ENCODE measurements around the gene GTF2A2. TPM values are rescaled to one million over a fixed set of nuclear protein-coding genes. Genes with fewer than 3 reads are reported as not detected.

Gene GTF2A2
- total RNA-seq, 1 donor from 2014 or later, result 152 TPM

DNA sequence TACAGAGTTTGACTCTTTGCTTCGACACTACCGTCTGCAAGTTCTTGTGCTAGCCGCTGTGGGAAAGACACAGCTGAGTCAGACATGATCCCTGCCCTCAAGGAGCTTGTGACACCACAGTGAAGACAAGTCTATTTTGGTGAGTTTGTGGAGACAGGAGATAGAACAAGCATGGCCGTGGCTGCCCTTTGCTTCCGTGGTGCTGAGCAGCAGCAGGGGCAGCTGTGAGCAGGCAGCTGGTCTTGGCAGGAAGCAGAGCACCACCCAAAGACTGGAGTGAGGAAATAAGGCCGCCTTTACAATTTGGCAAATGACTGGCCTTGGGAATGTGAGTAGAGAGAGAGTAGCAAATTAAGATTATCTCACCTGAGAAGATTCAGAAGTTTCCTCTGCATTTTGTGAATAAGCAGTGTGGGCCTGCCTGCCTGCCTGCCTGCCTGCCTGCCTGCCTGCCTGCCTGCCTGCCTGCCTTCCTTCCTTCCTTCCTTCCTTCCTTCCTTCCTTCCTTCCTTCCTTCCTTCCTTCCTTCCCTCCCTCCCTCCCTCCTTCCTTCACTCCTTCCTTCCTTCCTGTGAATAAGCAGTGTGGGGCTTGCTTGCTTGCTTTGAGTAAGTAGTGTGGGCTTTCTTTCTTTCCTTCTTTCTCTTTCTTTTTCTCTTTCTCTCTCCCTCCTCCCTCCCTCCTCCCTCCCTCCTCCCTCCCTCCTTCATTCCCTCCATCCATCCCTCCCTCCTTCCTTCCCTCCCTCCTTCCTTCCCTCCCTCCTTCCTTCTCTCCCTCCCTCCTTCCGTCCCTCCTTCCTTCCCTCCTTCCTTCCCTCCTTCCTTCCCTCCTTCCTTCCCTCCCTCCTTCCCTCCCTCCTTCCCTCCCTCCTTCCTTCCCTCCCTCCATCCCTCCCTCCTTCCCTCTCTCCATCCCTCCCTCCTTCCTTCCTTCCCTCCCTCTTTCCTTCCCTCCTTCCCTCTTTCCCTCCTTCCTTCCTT lies 47.3 kb downstream of the GTF2A2 start:
- no peak overlapping the region for H3K27ac Mint-ChIP-seq (ENCODE audit: unreplicated experiment)
- no peak for FAIRE-seq
- no peak for TF ChIP-seq EZH2 (IDR thresholded peaks at IDR 0.05; ENCODE audit: insufficient read depth, low read length)
- TF ChIP-seq, protein P1, sequence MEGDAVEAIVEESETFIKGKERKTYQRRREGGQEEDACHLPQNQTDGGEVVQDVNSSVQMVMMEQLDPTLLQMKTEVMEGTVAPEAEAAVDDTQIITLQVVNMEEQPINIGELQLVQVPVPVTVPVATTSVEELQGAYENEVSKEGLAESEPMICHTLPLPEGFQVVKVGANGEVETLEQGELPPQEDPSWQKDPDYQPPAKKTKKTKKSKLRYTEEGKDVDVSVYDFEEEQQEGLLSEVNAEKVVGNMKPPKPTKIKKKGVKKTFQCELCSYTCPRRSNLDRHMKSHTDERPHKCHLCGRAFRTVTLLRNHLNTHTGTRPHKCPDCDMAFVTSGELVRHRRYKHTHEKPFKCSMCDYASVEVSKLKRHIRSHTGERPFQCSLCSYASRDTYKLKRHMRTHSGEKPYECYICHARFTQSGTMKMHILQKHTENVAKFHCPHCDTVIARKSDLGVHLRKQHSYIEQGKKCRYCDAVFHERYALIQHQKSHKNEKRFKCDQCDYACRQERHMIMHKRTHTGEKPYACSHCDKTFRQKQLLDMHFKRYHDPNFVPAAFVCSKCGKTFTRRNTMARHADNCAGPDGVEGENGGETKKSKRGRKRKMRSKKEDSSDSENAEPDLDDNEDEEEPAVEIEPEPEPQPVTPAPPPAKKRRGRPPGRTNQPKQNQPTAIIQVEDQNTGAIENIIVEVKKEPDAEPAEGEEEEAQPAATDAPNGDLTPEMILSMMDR (IDR thresholded peaks at IDR 0.05; ENCODE audit: insufficient read depth, low read depth, low read length), result no peak

DNA sequence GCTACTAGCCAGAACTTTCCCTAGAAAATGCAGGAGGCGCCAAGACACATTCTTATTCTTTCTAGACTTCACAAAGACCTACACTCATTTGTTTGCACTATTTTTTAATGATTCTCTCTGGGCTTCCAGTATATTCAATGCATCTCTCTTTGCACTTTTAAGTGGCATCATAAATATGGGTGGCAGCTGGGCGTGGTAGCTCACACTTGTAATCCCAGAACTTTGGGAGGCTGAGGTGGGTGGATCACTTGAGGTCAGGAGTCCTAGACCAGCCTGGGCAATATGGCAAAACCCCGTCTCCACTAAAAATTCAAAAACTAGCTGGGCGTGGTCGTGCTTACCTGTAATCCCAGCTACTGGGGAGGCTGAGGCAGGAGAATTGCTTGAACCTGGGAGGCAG lies 51.3 kb downstream of the GTF2A2 start:
- Histone ChIP-seq H3K4me2 (ENCODE audit: low read length) (no peak overlapping the region), H3K36me3 (ENCODE audit: insufficient read depth, low read length) (no peaks in the 10 kb centered on the region), H3K79me2 (ENCODE audit: insufficient read depth, low read length) (no peaks in the 10 kb centered on the region), H3K4me3 (ENCODE audit: insufficient read depth, low read depth, low read length) (no peak overlapping the region), H4K20me1 (ENCODE audit: insufficient read depth, low read length) (no peaks in the 10 kb centered on the region), H3K9ac (ENCODE audit: low read length) (no peak overlapping the region), H3K9me3 (ENCODE audit: insufficient read depth, low read depth, low read length) (no peaks in the 10 kb centered on the region), H3K4me1 (ENCODE audit: insufficient read depth, low read length) (no peaks in the 10 kb centered on the region), H3K27me3 (ENCODE audit: insufficient read depth, low read length) (peaks cover 11% of the 10 kb centered on the region), H3K27ac (ENCODE audit: low read depth, low read length) (no peak overlapping the region), H2AFZ (ENCODE audit: low read depth, low read length) (no peak overlapping the region)
- no peak overlapping the region for H3K27ac Mint-ChIP-seq (ENCODE audit: unreplicated experiment)
- peaks cover 3% of the 10 kb centered on the region for H3K36me3 Mint-ChIP-seq (ENCODE audit: low read depth, unreplicated experiment)
- FAIRE-seq (no peak), DNase-seq (ENCODE audit: low read depth) (no peak)
- H3K9me3 Mint-ChIP-seq (ENCODE audit: unreplicated experiment), result peaks cover 12% of the 10 kb centered on the region
- peaks cover 4% of the 10 kb centered on the region for H3K27me3 Mint-ChIP-seq (ENCODE audit: low read depth, unreplicated experiment)
- H3K4me1 Mint-ChIP-seq (ENCODE audit: low read depth, unreplicated experiment), result no peaks in the 10 kb centered on the region
- H3K4me3 Mint-ChIP-seq (ENCODE audit: unreplicated experiment), result no peak overlapping the region
- no peak for TF ChIP-seq EZH2 (IDR thresholded peaks at IDR 0.05; ENCODE audit: insufficient read depth, low read length)
- TF ChIP-seq, protein P1 (IDR thresholded peaks at IDR 0.05; ENCODE audit: insufficient read depth, low read depth, low read length), result no peak

More for the DNA sequence above, 47.3 kb downstream of the GTF2A2 start:
- no peak overlapping the region for H3K4me2 ChIP-seq (ENCODE audit: low read length)
- no peaks in the 10 kb centered on the region for H3K79me2 ChIP-seq (ENCODE audit: insufficient read depth, low read length)
- H3K4me1 ChIP-seq (ENCODE audit: insufficient read depth, low read length), result no peaks in the 10 kb centered on the region
- no peak for DNase-seq (ENCODE audit: low read depth)
- H3K27me3 Mint-ChIP-seq (ENCODE audit: low read depth, unreplicated experiment), result peaks cover 4% of the 10 kb centered on the region
- H2AFZ ChIP-seq (ENCODE audit: low read depth, low read length), result no peak overlapping the region
- no peaks in the 10 kb centered on the region for H3K36me3 ChIP-seq (ENCODE audit: insufficient read depth, low read length)
- no peaks in the 10 kb centered on the region for H3K36me3 Mint-ChIP-seq (ENCODE audit: low read depth, unreplicated experiment)
- H3K9me3 Mint-ChIP-seq (ENCODE audit: unreplicated experiment), result peaks cover 6% of the 10 kb centered on the region
- H3K9ac ChIP-seq (ENCODE audit: low read length), result no peak overlapping the region
- H3K27ac ChIP-seq (ENCODE audit: low read depth, low read length), result no peak overlapping the region
- no peaks in the 10 kb centered on the region for H4K20me1 ChIP-seq (ENCODE audit: insufficient read depth, low read length)
- H3K4me3 Mint-ChIP-seq (ENCODE audit: unreplicated experiment), result no peak overlapping the region
- peaks cover 9% of the 10 kb centered on the region for H3K4me1 Mint-ChIP-seq (ENCODE audit: low read depth, unreplicated experiment)
- no peaks in the 10 kb centered on the region for H3K9me3 ChIP-seq (ENCODE audit: insufficient read depth, low read depth, low read length)
- peaks cover 17% of the 10 kb centered on the region for H3K27me3 ChIP-seq (ENCODE audit: insufficient read depth, low read length)
- no peak overlapping the region for H3K4me3 ChIP-seq (ENCODE audit: insufficient read depth, low read depth, low read length)

DNA sequence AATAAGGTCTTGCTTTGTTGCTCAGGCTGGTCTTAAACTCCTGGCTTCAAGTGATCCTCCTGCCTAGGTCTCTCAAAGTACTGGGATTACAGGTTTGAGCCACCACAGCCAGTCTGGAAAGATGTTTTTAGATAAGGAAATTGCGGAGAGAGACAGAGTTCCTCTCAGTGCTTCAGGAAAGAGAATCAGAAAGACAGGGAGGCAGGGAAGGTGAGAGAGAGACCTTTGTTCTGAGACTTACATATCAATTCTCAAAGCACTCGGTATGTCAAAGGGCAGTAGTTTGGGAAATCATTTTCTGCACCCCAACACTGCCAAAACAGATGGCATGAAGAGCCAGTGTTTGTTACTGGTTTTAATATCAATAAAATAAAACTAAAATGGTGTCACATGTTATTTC lies 58.9 kb downstream of the GTF2A2 start:
- Histone ChIP-seq H3K27me3 (ENCODE audit: insufficient read depth, low read length) (no peaks in the 10 kb centered on the region), H3K4me3 (ENCODE audit: insufficient read depth, low read depth, low read length) (no peak overlapping the region), H3K36me3 (ENCODE audit: insufficient read depth, low read length) (no peaks in the 10 kb centered on the region), H3K9ac (ENCODE audit: low read length) (no peak overlapping the region), H4K20me1 (ENCODE audit: insufficient read depth, low read length) (no peaks in the 10 kb centered on the region), H2AFZ (ENCODE audit: low read depth, low read length) (no peak overlapping the region), H3K79me2 (ENCODE audit: insufficient read depth, low read length) (no peaks in the 10 kb centered on the region), H3K4me2 (ENCODE audit: low read length) (no peak overlapping the region), H3K9me3 (ENCODE audit: insufficient read depth, low read depth, low read length) (no peaks in the 10 kb centered on the region), H3K4me1 (ENCODE audit: insufficient read depth, low read length) (peaks cover 14% of the 10 kb centered on the region), H3K27ac (ENCODE audit: low read depth, low read length) (no peak overlapping the region)
- FAIRE-seq, result no peak
- Mint-ChIP-seq H3K36me3 (ENCODE audit: low read depth, unreplicated experiment) (no peaks in the 10 kb centered on the region), H3K9me3 (ENCODE audit: unreplicated experiment) (peaks cover 2% of the 10 kb centered on the region), H3K4me1 (ENCODE audit: low read depth, unreplicated experiment) (peaks cover 16% of the 10 kb centered on the region), H3K27ac (ENCODE audit: unreplicated experiment) (no peak overlapping the region), H3K4me3 (ENCODE audit: unreplicated experiment) (no peak overlapping the region), H3K27me3 (ENCODE audit: low read depth, unreplicated experiment) (no peaks in the 10 kb centered on the region)
- TF ChIP-seq EZH2 (IDR thresholded peaks at IDR 0.05; ENCODE audit: insufficient read depth, low read length), result no peak
- TF ChIP-seq, protein P1 (IDR thresholded peaks at IDR 0.05; ENCODE audit: insufficient read depth, low read depth, low read length), result no peak
- no peak for DNase-seq (ENCODE audit: low read depth)
